Fibroblast of skin of left quadriceps (primary cell): ENCODE data around the gene EEPD1.
"Not testable (repeated sequence)": the region's sequence is repeated elsewhere in the genome, so short reads cannot be mapped to it uniquely, and the experiment has no call there.

Experiments
- DNase-seq, 2 experiments: peaks; one replicate each; pipeline ENCODE4 v3.0.0-alpha.2; 2013; ENCODE audit warnings: low read depth in 2 of 2

The EEPD1 gene

DNA sequence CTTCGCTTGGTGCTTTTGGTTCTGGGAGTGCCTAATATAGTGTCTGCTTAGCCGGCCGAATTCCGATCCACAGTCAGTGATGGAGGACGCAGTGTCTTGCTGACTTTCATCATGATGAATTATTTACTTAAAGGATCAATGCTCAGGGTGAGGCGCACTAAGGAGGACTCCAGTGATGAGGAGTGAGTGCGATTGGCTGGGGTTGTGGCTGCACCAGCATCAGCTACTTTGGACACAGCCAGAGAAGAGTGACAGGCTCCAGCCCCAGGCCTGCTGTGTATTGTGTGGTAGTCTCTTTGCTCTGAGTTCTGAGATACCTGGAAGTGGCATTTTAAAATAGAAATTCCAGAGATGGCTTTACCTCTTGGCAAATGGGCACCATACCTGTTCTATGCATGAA lies 163.3 kb downstream of the EEPD1 start:
- no peak for DNase-seq

- no peak for DNase-seq
These were observed 164.2 kb downstream of the EEPD1 start for GRCh38 chr7:36317276-36317675.

- no peak for DNase-seq
These were observed 165.1 kb downstream of the EEPD1 start for GRCh38 chr7:36318116-36318515.

- not testable (repeated sequence) for DNase-seq
These were observed 168.2 kb downstream of the EEPD1 start for GRCh38 chr7:36321284-36321683.

DNA sequence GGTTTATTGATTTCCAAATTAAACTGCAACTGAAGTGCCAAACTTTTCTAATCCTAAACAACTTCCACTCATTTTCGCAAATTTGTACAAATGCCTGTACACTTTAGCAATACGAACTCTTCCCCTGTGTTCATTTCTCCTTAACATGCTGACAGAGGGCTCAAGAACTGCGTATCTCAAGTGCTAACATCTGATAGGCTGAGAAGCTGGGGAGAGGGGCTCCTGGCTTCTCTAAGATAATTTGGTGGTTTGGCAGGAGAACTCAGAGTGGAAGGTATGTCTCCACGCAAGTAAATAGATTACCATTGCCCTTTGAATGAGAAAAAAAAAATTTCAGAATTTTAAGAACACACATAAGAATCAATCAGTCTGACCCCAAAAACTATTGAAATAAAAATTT lies 183.3 kb downstream of the EEPD1 start:
- no peak for DNase-seq

GRCh38 chr7:36338256-36338655 lies 185.2 kb downstream of the EEPD1 start:
- no peak for DNase-seq

DNA sequence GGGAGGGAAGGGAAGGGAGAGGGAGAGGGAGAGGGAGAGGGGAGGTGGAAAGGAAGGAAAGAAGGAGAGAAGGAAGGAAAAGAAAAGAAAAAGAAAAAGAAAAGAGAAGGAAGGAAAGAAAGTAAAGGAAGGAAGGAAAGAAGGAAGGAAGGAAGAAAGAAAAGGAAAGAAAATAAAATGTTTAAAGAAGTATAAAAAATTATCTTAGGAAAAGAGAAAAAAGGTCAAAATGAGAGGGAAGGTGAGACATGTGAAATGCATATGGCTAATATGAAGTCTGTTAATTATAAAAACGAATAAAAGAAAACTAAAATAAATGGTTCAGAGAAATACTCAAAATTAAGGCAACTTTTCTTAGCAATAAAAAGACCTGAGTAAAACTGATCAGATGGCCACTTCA lies 190.5 kb downstream of the EEPD1 start:
- DNase-seq = no peak

GRCh38 chr7:36344622-36345021 lies 191.6 kb downstream of the EEPD1 start:
- DNase-seq = no peak

DNA sequence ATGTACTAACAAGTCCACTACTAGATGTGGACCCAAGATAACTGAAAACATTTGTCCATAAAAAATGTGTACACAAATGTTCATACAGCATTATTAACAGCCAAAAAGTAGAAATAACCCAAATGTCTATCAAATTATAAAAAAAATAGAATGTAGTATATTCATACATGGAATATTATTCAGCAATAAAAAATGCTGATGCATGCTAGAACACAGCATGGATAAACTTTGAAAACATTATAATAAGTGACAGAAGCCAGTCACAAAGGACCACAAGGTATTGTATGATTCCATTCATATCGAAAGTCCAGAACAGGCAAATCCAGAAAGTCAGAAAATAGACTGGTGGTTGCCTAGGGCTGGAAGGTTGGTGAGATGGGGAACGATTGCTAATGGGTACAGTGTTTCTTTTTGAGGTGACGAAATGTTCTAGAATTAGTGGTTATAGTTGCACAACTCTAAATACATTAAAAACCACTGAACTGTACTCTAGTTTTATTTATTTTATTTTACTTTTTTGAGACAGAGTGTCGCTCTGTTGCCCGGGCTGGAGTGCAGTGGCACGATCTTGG lies 193.3 kb downstream of the EEPD1 start:
- no peak for DNase-seq

DNA sequence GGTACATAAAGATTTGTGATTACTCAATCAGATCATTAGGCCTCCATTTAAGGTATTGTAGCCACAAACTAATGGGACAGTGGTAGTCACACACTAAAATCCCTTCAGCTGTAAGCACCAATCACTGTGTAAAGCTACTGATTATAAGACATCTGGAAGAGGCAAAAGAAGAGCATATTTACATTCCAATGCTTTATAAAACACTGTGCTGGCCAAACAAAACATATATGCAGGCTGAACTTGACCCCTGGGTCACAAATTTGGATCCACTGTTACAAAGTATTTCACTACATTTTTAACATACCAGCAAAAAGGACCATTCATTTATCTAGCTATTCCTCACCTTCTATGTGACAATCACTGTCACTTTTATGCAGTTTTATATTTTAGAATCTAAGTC lies 195.2 kb downstream of the EEPD1 start:
- peak; percentile 23 to 29 for DNase-seq

DNA sequence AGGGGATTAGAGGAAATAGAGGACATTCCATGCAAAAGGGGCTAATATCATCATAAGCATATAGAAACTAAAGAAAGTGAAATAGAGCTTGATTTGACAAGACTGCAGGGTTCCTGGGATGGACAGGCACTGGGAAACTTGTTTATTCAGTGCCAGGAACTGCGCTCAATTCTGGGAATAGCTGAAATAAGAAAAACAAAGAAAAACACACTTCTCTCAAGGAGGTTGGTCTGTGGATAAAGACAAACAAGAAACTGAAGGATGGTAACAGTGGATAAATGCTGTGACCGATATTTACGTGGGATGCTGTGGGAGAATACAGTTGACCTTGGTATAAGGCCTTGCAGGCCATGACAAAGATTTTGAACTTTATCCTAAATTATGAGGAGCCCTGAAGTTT lies 195.7 kb downstream of the EEPD1 start:
- no peak for DNase-seq

DNA sequence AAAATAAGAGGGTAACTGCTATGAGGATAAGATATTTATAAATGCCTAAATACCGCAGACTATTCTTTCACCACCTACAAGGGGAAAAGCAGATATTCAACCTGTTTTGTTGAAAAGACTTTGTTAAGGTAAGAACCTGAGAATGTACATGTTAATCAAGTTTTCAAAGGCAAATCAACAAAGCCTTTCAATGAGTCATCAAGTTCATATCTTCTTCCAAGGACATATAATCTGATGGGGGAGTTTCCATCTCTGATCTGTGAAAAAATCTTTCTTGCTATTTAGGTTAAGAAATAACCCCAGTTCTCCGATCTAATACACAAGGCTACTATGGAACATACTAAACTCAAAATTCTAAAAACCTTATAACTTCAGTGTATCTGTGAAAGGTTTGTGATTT lies 196.6 kb downstream of the EEPD1 start:
- no peak for DNase-seq
